Measurements from ENCODE around the gene AFAP1L2.
"Not testable (repeated sequence)": the region's sequence is repeated elsewhere in the genome, so short reads cannot be mapped to it uniquely, and the experiment has no call there.

Gene AFAP1L2

DNA sequence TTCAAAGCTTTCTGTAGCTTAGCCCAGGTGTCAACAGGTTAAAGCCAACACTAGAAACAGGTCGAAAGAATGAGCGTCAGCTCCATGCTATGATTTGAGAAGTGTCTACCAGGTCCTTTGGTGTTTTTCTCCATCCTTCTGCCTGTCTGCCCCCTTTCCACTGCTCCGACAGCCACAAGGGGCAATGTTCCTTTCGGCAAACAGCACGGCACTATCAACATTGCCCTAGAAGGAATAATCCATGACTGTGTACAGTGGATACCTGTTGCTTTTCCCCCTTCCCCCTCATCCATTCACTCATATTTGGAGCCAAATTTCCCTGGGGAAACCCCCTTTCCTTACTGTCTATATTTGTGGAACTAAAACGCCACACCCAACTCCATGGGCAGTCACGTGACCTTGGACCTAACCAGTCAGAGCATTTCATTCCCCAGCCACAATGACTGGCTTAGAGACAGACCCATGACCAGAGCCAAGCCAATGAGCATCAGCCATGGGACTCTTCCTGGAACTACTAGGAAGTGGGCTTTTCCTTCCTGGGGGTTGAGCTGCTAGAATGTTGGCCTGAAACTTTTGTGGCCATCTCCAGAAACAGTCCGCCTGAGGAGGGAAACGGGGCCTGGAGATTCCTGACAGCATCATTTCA is 51.5 kb downstream of the AFAP1L2 start:
- Histone ChIP-seq H3K9ac (ENCODE audit: low read depth, low read length) (no peak overlapping the region), H3K9me3 (ENCODE audit: control insufficient read depth, insufficient read depth, low read length) (no peaks in the 10 kb centered on the region), H3K4me1 (ENCODE audit: insufficient read depth, low read length) (peaks cover 7% of the 10 kb centered on the region), H3K36me3 (ENCODE audit: insufficient read depth, low read length) (no peaks in the 10 kb centered on the region)

DNA sequence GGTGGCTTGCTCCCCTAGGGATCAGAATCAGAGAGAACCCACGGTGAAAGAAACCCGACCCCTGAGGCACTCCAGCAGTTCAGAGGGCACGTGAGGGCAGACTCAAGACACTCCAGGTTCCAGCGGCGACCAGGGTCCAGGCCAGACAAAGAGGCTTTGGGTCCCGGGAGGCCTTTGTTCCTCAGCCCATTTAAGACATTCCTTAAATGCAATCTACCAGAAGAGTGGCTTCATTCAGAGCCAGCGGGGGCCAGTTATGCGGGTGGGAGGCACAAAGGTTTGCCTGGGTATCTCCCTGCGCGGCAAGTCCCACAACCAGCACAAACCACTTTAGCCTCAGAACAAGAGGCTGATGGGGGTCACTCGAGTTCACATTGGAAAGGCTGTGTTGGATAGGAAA is 53.6 kb downstream of the AFAP1L2 start:
- Histone ChIP-seq H3K36me3 (ENCODE audit: insufficient read depth, low read length) (no peaks in the 10 kb centered on the region), H3K4me1 (ENCODE audit: insufficient read depth, low read length) (peaks cover 12% of the 10 kb centered on the region; the same call in 1 of the 2 replicates), H3K9me3 (ENCODE audit: control insufficient read depth, insufficient read depth, low read length) (no peaks in the 10 kb centered on the region), H3K9ac (ENCODE audit: low read depth, low read length) (no peak overlapping the region)

DNA sequence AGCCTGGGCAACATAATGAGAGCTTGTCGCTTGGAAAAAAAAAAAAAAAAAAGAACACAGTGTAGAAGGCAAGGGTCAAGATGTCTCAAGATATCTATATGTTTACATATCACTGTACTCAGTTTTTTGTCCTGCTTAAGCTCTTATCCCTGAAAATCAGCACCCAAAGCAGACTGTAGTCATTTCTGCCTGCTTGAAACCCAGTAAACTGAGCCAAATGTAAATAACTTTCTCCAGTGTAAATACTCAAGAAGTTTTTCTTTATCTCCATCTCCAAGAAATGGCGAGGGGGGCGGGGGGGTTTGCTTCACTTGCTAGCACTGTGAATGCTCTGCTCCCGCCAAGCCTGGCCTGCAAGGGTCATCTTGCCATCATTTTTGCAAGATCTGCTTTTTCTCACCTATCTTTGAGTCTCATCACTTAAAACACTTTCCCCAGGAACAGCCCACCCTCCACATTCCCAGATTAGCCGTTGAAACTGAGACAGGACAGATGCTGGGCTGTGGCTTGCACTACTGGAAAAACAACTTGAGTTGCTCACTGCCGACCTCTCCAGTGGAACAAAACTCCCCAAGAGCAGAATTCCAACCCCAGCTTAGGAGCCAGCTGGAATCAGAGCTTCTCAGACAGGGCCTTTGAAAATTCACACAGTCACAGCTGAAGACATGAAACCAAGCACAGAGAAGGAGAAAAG is 54.6 kb downstream of the AFAP1L2 start:
- peaks cover 12% of the 10 kb centered on the region; the same call in 1 of the 2 replicates for H3K4me1 ChIP-seq (ENCODE audit: insufficient read depth, low read length)
- no peak overlapping the region for H3K9ac ChIP-seq (ENCODE audit: low read depth, low read length)
- no peaks in the 10 kb centered on the region for H3K36me3 ChIP-seq (ENCODE audit: insufficient read depth, low read length)
- H3K9me3 ChIP-seq (ENCODE audit: control insufficient read depth, insufficient read depth, low read length): no peaks in the 10 kb centered on the region

DNA sequence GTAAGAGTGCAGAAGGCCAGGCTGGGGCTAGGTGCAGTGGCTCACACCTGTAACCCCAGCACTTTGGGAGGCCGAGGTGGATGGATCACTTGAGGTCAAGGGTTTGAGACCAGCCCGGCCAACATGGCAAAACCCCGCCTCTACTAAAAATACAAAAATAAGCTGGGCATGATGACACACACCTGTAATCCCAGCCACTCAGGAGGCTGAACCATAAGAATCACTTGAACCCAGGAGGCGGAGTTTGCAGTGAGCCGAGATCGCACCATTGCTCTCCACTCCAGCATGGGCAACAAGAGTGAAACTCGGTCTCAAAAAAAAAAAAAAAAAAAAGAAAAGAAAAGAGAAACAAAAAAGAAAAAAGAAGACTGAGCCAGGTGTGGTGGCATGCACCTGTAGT is 55.2 kb downstream of the AFAP1L2 start:
- H3K9ac ChIP-seq (ENCODE audit: low read depth, low read length): not testable (repeated sequence)
- peaks cover 17% of the 10 kb centered on the region; the same call in 1 of the 2 replicates for H3K4me1 ChIP-seq (ENCODE audit: insufficient read depth, low read length)

DNA sequence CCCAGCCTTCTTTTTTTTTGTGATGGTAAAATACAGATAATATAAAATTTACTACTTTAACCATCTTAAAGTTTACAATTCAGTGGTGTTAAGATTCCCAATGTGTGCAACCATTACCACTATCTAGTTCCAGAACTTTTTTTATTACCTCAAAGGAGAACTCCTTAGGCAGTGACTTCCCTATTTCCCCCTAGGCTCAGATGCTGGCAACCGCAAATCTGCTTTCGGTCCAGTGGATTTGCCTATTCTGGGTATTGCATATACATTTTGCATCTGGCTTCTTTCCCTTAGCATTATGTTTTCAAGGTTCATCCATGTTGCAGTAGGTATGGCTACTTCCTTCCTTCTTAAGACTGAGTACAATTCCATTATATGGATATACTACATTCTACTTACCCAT is 56.5 kb downstream of the AFAP1L2 start:
- no peaks in the 10 kb centered on the region for H3K36me3 ChIP-seq (ENCODE audit: insufficient read depth, low read length)
- no peaks in the 10 kb centered on the region for H3K9me3 ChIP-seq (ENCODE audit: control insufficient read depth, insufficient read depth, low read length)
- no peak overlapping the region for H3K9ac ChIP-seq (ENCODE audit: low read depth, low read length)
- H3K4me1 ChIP-seq (ENCODE audit: insufficient read depth, low read length): peaks cover 25% of the 10 kb centered on the region; the same call in 1 of the 2 replicates

More for the DNA sequence above, 55.2 kb downstream of the AFAP1L2 start:
- not testable (repeated sequence) for H3K36me3 ChIP-seq (ENCODE audit: insufficient read depth, low read length); H3K9me3 ChIP-seq (ENCODE audit: control insufficient read depth, insufficient read depth, low read length)

DNA sequence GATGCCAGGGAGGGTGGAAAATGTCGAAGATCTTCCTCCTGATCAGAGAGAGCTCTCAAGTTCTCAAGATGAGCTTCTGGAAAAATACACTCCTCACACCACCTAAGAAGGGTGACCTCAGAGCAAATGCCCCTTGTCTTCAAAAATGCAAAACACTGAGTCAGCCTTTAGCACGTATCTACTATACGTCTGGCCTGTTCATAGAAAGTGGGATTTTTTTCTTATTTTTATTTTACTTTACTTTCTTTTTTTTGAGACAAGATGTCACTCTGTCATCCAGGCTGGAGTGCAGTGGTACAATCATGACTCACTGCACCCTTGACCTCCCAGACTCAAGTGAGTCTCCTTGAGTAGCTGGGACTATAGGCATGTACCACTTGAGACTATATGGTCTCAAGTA is 57.1 kb downstream of the AFAP1L2 start:
- H3K36me3 ChIP-seq (ENCODE audit: insufficient read depth, low read length): no peaks in the 10 kb centered on the region
- H3K4me1 ChIP-seq (ENCODE audit: insufficient read depth, low read length): peaks cover 25% of the 10 kb centered on the region; the same call in 1 of the 2 replicates
- no peak overlapping the region for H3K9ac ChIP-seq (ENCODE audit: low read depth, low read length)
- H3K9me3 ChIP-seq (ENCODE audit: control insufficient read depth, insufficient read depth, low read length): no peaks in the 10 kb centered on the region

DNA sequence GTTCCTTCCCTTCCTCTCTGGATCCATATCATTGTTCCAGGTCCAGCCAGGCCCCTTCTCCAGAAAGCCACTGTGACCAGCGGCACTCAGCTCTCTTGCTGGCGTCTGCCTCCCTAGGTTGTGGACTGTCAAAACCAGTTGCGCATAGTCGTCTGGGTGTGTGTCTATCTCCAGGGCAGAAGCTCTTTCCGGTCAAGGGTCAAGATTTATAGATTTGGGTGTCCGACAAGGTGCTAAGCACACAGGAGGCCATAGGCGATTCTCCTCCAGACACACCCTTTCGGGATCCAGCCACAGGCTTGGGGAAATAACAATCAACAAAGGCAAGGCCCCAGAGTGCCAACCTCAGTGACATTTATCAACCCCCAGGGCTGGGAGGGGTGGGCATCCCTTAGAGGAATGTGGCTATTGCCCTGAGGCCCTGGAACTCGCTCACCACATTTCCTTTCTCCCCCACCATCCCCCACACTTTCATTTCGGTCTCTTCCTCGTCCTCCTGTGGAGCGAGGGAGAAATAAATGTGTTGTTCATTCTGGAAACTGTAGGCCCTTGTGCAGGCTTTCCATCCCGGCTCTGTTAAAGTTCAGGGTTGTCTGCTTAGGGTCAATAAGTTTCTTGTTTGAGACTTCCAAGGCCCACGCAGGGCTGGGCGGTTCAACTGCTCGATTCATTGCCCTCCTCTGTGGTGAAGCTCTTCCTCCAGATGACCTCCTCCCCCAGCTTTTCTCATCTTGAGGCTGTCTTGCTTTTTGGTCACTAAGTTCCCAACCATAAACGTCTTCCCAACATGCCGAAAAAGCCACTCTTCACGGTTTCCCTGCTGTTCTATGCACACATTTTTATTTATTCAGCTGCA is 57.9 kb downstream of the AFAP1L2 start:
- Histone ChIP-seq H3K4me1 (ENCODE audit: insufficient read depth, low read length) (peaks cover 25% of the 10 kb centered on the region; the same call in 1 of the 2 replicates), H3K9me3 (ENCODE audit: control insufficient read depth, insufficient read depth, low read length) (no peaks in the 10 kb centered on the region), H3K36me3 (ENCODE audit: insufficient read depth, low read length) (no peaks in the 10 kb centered on the region), H3K9ac (ENCODE audit: low read depth, low read length) (no peak overlapping the region)

DNA sequence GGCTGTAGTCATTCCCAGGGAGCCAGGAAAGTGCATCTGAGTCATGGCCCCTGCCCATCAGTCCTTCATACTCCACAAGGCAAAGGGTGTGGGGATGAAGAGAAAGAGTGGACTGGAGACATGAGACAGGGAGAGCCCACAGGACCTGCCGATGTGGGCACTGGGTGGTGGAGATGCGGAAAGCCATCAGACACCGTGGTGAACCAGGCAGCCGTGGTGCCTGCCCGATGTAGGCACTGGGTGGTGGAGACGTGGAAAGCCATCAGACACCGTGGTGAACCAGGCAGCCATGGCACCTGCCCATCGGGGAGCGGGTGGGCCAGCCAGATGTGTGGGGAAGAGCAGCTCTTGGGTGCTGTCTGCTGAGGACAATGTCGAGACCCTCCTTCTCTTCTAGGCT is 58.6 kb downstream of the AFAP1L2 start:
- no peaks in the 10 kb centered on the region for H3K36me3 ChIP-seq (ENCODE audit: insufficient read depth, low read length)
- H3K4me1 ChIP-seq (ENCODE audit: insufficient read depth, low read length): peaks cover 25% of the 10 kb centered on the region; the same call in 1 of the 2 replicates
- no peaks in the 10 kb centered on the region for H3K9me3 ChIP-seq (ENCODE audit: control insufficient read depth, insufficient read depth, low read length)
- no peak overlapping the region for H3K9ac ChIP-seq (ENCODE audit: low read depth, low read length)

DNA sequence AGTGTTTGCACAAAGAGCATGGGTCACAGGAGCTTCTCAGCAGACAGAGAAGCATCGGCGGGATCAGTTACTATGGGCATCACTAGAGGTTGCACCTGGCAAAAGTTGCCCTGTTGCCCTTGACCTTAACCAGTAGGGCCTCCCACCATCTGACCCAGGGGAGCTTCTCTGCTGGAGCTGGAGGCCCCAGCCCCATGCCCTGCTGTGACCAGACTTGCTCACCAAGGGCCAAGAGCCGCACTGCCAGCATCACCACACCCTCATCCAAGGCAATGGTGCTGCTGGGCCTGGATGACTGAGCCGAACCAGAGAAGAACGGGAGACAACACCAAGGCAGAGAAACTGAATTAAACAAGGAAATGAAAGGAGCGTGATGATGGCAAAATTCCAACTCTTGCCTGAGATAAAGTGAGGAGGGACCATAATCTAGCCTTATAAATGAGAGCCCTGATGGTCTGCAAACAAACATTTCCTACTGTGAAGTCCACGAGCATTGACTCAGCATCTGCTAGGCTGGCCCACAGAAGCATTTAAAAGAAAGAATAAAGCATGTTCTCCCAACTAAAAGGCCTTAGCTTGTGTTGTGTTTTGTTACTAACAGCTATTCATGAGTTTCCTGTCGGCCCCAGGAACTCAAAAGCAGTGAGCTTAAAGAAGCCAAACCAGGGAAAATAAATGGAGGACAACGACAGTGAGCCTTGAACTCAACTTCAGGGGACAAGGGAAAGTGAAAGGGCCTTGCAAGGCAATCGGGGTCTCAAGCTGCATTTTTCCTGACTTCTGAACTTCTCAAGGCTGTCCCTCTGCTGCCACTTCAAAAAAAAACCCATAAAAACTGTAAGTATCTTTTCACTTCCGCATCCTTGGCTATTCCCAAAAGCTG is 60.4 kb downstream of the AFAP1L2 start:
- Histone ChIP-seq H3K4me1 (ENCODE audit: insufficient read depth, low read length) (peaks cover 25% of the 10 kb centered on the region; the same call in 1 of the 2 replicates), H3K36me3 (ENCODE audit: insufficient read depth, low read length) (no peaks in the 10 kb centered on the region; the same call in 1 of the 2 replicates), H3K9me3 (ENCODE audit: control insufficient read depth, insufficient read depth, low read length) (no peaks in the 10 kb centered on the region), H3K9ac (ENCODE audit: low read depth, low read length) (no peak overlapping the region)

DNA sequence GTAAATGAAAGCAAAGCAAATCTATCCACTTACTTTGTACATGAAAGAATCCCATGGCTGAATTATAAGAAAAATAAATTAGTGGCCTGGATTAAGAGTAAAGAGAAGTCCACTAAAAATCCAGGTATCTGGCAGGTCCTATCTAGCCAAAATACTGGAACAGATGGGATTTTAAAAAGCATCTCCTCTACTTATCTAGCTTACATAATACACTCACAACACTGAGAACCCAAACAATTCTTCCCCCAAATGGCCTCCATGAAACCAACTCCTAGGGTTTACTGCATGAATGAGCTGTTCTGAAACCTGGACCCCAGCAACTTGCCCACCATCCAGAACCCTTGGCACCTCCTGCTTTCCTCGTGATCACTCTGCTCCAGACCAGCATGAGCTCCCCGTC is 61.3 kb downstream of the AFAP1L2 start:
- Histone ChIP-seq H3K9me3 (ENCODE audit: control insufficient read depth, insufficient read depth, low read length) (no peaks in the 10 kb centered on the region), H3K9ac (ENCODE audit: low read depth, low read length) (no peak overlapping the region), H3K4me1 (ENCODE audit: insufficient read depth, low read length) (peaks cover 34% of the 10 kb centered on the region), H3K36me3 (ENCODE audit: insufficient read depth, low read length) (no peaks in the 10 kb centered on the region; the same call in 1 of the 2 replicates)

DNA sequence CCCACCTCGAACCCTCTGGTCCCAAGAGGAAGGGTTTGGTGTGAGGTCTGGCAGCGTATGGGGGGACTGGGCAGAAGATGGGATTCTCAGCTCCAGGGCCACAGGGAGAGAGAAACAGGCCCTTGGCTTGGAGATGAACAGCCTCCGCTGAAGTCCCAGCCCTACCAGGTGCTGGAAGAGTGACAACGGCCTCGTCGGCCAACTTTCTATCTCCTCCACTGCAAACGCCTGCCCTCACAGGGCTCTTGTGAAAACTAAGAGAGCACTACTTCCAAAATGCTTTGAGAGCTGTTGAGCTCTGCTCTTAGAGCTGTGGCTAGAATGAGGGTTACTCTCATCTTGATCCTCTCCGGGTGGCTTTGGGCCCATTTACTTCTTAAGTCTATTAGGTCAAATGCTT is 63.5 kb downstream of the AFAP1L2 start:
- Histone ChIP-seq H3K9me3 (ENCODE audit: control insufficient read depth, insufficient read depth, low read length) (no peaks in the 10 kb centered on the region), H3K4me1 (ENCODE audit: insufficient read depth, low read length) (peaks cover 33% of the 10 kb centered on the region), H3K36me3 (ENCODE audit: insufficient read depth, low read length) (no peaks in the 10 kb centered on the region; the same call in 1 of the 2 replicates), H3K9ac (ENCODE audit: low read depth, low read length) (no peak overlapping the region)

DNA sequence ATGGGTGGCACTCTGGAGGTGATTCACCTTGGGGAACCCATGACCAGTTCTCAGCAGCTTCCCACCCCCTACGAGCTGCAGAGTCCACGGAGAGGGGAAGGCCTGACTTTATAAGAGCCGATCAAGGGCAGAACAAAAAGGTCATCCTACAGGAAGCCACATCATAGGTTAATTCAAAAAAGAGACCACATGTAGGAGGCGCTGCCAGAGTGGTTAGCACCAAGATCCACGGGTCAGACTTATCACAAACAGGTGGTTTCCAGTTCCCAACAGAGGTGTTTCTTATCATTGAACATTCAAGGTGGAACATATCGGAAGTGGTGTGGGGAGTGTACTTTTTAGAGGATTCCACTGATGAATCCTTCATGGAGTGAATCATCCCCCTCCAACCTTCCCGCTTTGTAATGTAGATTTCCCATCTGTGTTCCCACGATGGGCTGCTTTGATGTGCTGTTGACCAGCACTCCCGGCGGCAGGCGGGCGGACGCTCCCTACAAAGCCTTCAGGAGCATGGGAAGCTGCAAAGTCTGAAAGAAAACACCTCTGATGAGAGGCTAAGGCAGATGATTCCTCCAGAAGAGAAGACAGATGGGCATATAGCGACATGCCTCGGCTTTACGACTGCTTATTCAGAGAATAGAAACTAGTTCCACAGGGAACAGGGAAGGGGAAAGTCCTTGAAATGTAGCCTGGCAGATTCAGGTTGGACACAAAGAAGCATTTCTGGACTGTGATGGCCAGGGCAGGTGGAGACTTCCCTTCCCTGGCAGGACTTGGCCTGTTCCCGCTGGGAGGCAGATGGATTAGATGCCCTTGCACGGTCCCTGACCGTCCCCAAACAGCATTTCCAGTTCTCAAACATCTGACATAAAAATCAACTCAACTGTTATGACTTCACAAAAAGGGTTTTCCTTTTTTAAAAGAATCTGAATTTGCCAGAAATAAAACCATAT is 66.5 kb downstream of the AFAP1L2 start:
- no peaks in the 10 kb centered on the region for H3K9me3 ChIP-seq (ENCODE audit: control insufficient read depth, insufficient read depth, low read length)
- no peak overlapping the region for H3K9ac ChIP-seq (ENCODE audit: low read depth, low read length)
- peaks cover 23% of the 10 kb centered on the region for H3K4me1 ChIP-seq (ENCODE audit: insufficient read depth, low read length)
- no peaks in the 10 kb centered on the region; the same call in 1 of the 2 replicates for H3K36me3 ChIP-seq (ENCODE audit: insufficient read depth, low read length)
